Neural cell (in vitro differentiated cells): ENCODE results near the gene WDR38. TPM values are rescaled to one million over a fixed set of nuclear protein-coding genes. Genes with fewer than 3 reads are reported as not detected.
A peak's percentile ranks its signal among the peaks of the same experiment; 100 is the strongest.

ENCODE experiments used
- H2AFZ ChIP-seq: fragments of 200-600, 300-800 bp; sonication (generic), shearing (Covaris generic); 2 replicates; pipeline ENCODE4 v1.6.0; 2014; ENCODE audit warnings: low read depth, mild to moderate bottlenecking, antibody characterized with exemption, low read length, moderate library complexity
- H3F3A ChIP-seq: fragments of 200-600 bp; shearing (Covaris generic); 2 replicates; pipeline ENCODE4 v1.6.1; 2016; ENCODE audit warnings: mild to moderate bottlenecking, moderate library complexity, mixed read lengths, antibody characterized with exemption, low read length; ENCODE audit not compliant: insufficient read depth, poor library complexity, severe bottlenecking
- H3K27ac ChIP-seq: fragments of 200-600, 300-800 bp; sonication (generic), shearing (Covaris generic); 2 replicates; pipeline ENCODE4 v1.5.1; 2014; ENCODE audit warnings: mild to moderate bottlenecking, low read length, moderate library complexity
- H3K27me3 ChIP-seq: fragments of 300-800, 200-600 bp; sonication (generic), shearing (Covaris generic); 2 replicates; pipeline ENCODE4 v1.6.0; 2014; ENCODE audit warnings: mild to moderate bottlenecking, low read depth, low read length, moderate library complexity; ENCODE audit not compliant: insufficient read depth
- H3K36me3 ChIP-seq: fragments of 300-800, 200-600 bp; sonication (generic), shearing (Covaris generic); 2 replicates; pipeline ENCODE4 v1.5.1; 2014; ENCODE audit warnings: mild to moderate bottlenecking, antibody characterized with exemption, low read length, moderate library complexity; ENCODE audit not compliant: insufficient read depth
- H3K4me2 ChIP-seq: fragments of 300-800, 200-600 bp; sonication (generic), shearing (Covaris generic); 2 replicates; pipeline ENCODE4 v1.6.0; 2014; ENCODE audit warnings: mild to moderate bottlenecking, low read length
- H3K4me3 ChIP-seq: fragments of 300-800, 200-600 bp; sonication (generic), shearing (Covaris generic); 2 replicates; pipeline ENCODE4 v1.5.1; 2014; ENCODE audit warnings: mild to moderate bottlenecking, low read length, moderate library complexity
- H3K79me2 ChIP-seq: fragments of 200-600 bp; shearing (Covaris generic); replicated peaks from 2 replicates; pipeline ENCODE4 v1.6.0; 2014; ENCODE audit warnings: mild to moderate bottlenecking, low read length, moderate library complexity; ENCODE audit not compliant: insufficient read depth
- H3K9ac ChIP-seq: fragments of 300-800, 200-600 bp; sonication (generic), shearing (Covaris generic); 2 replicates; pipeline ENCODE4 v1.6.1; 2016; ENCODE audit warnings: mild to moderate bottlenecking, low read length, mixed read lengths
- H3K9me2 ChIP-seq: fragments of 200-600 bp; shearing (Covaris generic); 2 replicates; pipeline ENCODE4 v1.6.1; 2016; ENCODE audit warnings: mild to moderate bottlenecking, low read length, mixed read lengths; ENCODE audit not compliant: insufficient read depth
- H3K9me3 ChIP-seq: fragments of 200-600, 300-800 bp; sonication (generic), shearing (Covaris generic); 2 replicates; pipeline ENCODE4 v1.6.1; 2016; ENCODE audit warnings: mild to moderate bottlenecking, mixed run types, low read length, moderate library complexity, mixed read lengths
- H4K20me1 ChIP-seq: fragments of 200-600 bp; shearing (Covaris generic); 2 replicates; pipeline ENCODE4 v1.6.1; 2016; ENCODE audit warnings: mild to moderate bottlenecking, mixed run types; ENCODE audit not compliant: insufficient read depth
- CTCF ChIP-seq: fragments of 450-650 bp; IDR thresholded peaks from 2 replicates; pipeline ENCODE4 v1.5.1; 2014; ENCODE audit warnings: antibody characterized with exemption, mild to moderate bottlenecking, moderate library complexity; ENCODE audit not compliant: poor library complexity, severe bottlenecking
- EP300 ChIP-seq: fragments of 450-650 bp; conservative IDR thresholded peaks from 2 replicates; pipeline ENCODE4 v1.6.1; 2014; ENCODE audit warnings: antibody characterized with exemption, mild to moderate bottlenecking, moderate library complexity; ENCODE audit not compliant: poor library complexity, severe bottlenecking
- EZH2 ChIP-seq: fragments of 200-600, 300-800 bp; shearing (Covaris generic), sonication (generic); IDR thresholded peaks from 2 replicates; pipeline ENCODE4 v1.6.1; 2014; ENCODE audit warnings: antibody characterized with exemption, low read length, borderline replicate concordance, mild to moderate bottlenecking; ENCODE audit not compliant: insufficient read depth, poor library complexity, severe bottlenecking
- MXI1 ChIP-seq: fragments of 450-650 bp; conservative IDR thresholded peaks from 2 replicates; pipeline ENCODE4 v1.6.1; 2014; ENCODE audit warnings: antibody characterized with exemption, mild to moderate bottlenecking; ENCODE audit not compliant: poor library complexity, severe bottlenecking
- POLR2AphosphoS5 ChIP-seq: IDR thresholded peaks from 2 replicates; pipeline ENCODE4 v1.6.1; 2012
- RAD21 ChIP-seq: fragments of 450-650 bp; conservative IDR thresholded peaks from 2 replicates; pipeline ENCODE4 v1.6.1; 2014; ENCODE audit warnings: antibody characterized with exemption, mild to moderate bottlenecking, moderate library complexity
- REST ChIP-seq: IDR thresholded peaks from 2 replicates; pipeline ENCODE4 v1.6.1; 2012; ENCODE audit warnings: borderline replicate concordance
- SMC3 ChIP-seq: fragments of 450-650 bp; conservative IDR thresholded peaks from 2 replicates; pipeline ENCODE4 v1.6.1; 2014; ENCODE audit warnings: antibody characterized with exemption, mild to moderate bottlenecking, moderate library complexity; ENCODE audit not compliant: poor library complexity
- TAF1 ChIP-seq: IDR thresholded peaks from 2 replicates; pipeline ENCODE4 v1.6.1; 2012; ENCODE audit warnings: low read depth
- polyA plus RNA-seq: library from polyadenylated mRNA; depleted of rRNA; stranded (reverse); fragments of >200 nt; gene quantifications from 2 replicates; pipeline ENCODE4 v1.2.3, GENCODE V29; 2014

The WDR38 gene
- polyA plus RNA-seq, 1 donor from 2014 or later, result not detected

DNA sequence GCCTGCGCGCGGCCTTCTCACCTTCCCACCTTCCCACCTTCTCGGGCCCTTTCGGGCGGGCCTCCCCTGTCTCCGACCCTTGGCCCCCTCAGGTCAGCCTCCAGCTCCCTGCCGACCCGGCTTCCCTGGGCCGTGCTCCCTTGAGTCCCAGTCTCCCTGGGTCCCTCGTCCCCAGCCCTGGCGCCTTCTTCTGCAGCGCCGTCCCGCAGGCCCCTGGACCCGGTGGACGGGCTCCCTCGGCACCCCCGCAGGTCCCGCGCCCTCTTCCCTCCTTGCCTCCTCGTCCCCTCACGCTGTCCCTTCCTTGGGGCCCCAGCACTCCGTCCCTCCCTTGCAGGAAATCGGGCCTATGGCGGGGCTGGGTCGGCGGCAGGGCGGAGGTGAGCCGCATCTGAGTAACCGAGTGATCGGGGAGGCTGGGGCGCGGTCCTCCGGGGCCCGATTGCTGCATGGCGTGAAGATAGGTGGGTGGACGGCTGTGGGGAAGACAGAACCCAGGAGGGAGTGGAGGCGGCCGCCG lies 16.3 kb downstream of the WDR38 start:
- peak overlapping the region; percentile 95 for H3K4me2 ChIP-seq
- no peaks in the 10 kb centered on the region for H3K9me2 ChIP-seq
- H2AFZ ChIP-seq, result no peak overlapping the region
- no peaks in the 10 kb centered on the region for H4K20me1 ChIP-seq
- no peaks in the 10 kb centered on the region for H3F3A ChIP-seq
- H3K27me3 ChIP-seq, result no peaks in the 10 kb centered on the region
- H3K9ac ChIP-seq, result peak overlapping the region; percentile 98
- H3K27ac ChIP-seq, result peak overlapping the region; percentile 97
- H3K9me3 ChIP-seq, result no peaks in the 10 kb centered on the region
- peaks cover 29% of the 10 kb centered on the region for H3K79me2 ChIP-seq
- no peaks in the 10 kb centered on the region for H3K36me3 ChIP-seq
- H3K4me3 ChIP-seq, result peak overlapping the region; percentile 99
- TF ChIP-seq SMC3 (no peak), EZH2 (no peak)

- peak overlapping the region; percentile 97 for H3K27ac ChIP-seq
- no peaks in the 10 kb centered on the region for H4K20me1 ChIP-seq
- H3K9me3 ChIP-seq, result no peaks in the 10 kb centered on the region
- no peaks in the 10 kb centered on the region for H3K27me3 ChIP-seq
- no peaks in the 10 kb centered on the region for H3K36me3 ChIP-seq
- H3K79me2 ChIP-seq, result peaks cover 29% of the 10 kb centered on the region
- peak overlapping the region; percentile 95 for H3K4me2 ChIP-seq
- no peaks in the 10 kb centered on the region for H3F3A ChIP-seq
- H2AFZ ChIP-seq, result no peak overlapping the region
- H3K9me2 ChIP-seq, result no peaks in the 10 kb centered on the region
- H3K4me3 ChIP-seq, result peak overlapping the region; percentile 99
- TF ChIP-seq SMC3 (no peak), POLR2AphosphoS5 (no peak), MXI1 (no peak), REST (no peak), TAF1 (no peak), EP300 (no peak), RAD21 (no peak)
- peak overlapping the region; percentile 98 for H3K9ac ChIP-seq
Observed at GRCh38 chr9:124869986-124870560, 16.8 kb downstream of the WDR38 start.

DNA sequence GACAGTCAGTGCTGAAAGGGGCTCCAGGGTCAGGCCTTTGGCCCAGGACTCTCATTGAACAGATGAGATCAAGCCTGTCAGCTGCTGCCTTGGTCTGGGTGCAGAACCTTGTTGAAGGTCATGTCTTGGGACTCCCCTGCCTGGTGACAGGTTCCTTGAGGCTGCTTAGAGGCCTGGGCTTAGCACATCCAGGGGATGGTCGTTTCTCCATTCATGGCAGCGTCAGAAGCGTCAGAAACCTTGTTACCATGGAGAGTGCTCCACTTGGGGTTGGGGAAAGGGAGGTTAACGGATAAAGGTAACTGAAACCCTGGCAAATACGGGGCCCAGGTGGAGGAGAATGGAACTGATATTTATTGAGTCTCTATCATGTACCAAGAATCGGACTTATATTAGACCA lies 17.5 kb downstream of the WDR38 start:
- peak overlapping the region; percentile 98 for H3K9ac ChIP-seq
- no peaks in the 10 kb centered on the region for H3K9me3 ChIP-seq
- no peaks in the 10 kb centered on the region for H3F3A ChIP-seq
- H3K27ac ChIP-seq, result no peak overlapping the region
- H3K27me3 ChIP-seq, result no peaks in the 10 kb centered on the region
- peaks cover 29% of the 10 kb centered on the region for H3K79me2 ChIP-seq
- TF ChIP-seq POLR2AphosphoS5, result no peak
- TF ChIP-seq REST, result no peak
- TF ChIP-seq CTCF, result no peak
- no peak for TF ChIP-seq RAD21
- no peak for TF ChIP-seq EZH2
- no peak for TF ChIP-seq SMC3
- TF ChIP-seq EP300, result no peak
- TF ChIP-seq MXI1, result no peak
- no peak for TF ChIP-seq TAF1
- H3K4me3 ChIP-seq, result peak overlapping the region; percentile 99
- no peaks in the 10 kb centered on the region for H3K36me3 ChIP-seq
- H2AFZ ChIP-seq, result no peak overlapping the region
- no peaks in the 10 kb centered on the region for H4K20me1 ChIP-seq
- H3K9me2 ChIP-seq, result no peaks in the 10 kb centered on the region
- no peak overlapping the region for H3K4me2 ChIP-seq
